Progenitor cell of endocrine pancreas (in vitro differentiated cells): ENCODE results near the gene PAFAH1B2. TPM values are rescaled to one million over a fixed set of nuclear protein-coding genes. Genes with fewer than 3 reads are reported as not detected.
"Not testable (repeated sequence)": the region's sequence is repeated elsewhere in the genome, so short reads cannot be mapped to it uniquely, and the experiment has no call there.

Experiments used
- DNase-seq: peaks from one replicate; pipeline ENCODE4 v3.0.0; 2021; ENCODE audit warnings: low spot score; ENCODE audit not compliant: unreplicated experiment
- H3K27ac Mint-ChIP-seq: 2 replicates; pipeline ENCODE4 v1.8.0; 2021; ENCODE audit warnings: mild to moderate bottlenecking, moderate library complexity, mixed read lengths
- H3K27me3 Mint-ChIP-seq: 2 replicates; pipeline ENCODE4 v1.8.0; 2021; ENCODE audit warnings: mixed read lengths
- H3K36me3 Mint-ChIP-seq: 2 replicates; pipeline ENCODE4 v1.8.0; 2022; ENCODE audit warnings: mixed read lengths; ENCODE audit not compliant: insufficient read depth
- H3K4me1 Mint-ChIP-seq: 2 replicates; pipeline ENCODE4 v1.8.0; 2021; ENCODE audit warnings: low read depth, mixed read lengths
- H3K4me3 Mint-ChIP-seq: 2 replicates; pipeline ENCODE4 v1.8.0; 2021; ENCODE audit warnings: low read depth, mild to moderate bottlenecking, moderate library complexity, mixed read lengths
- H3K9me3 Mint-ChIP-seq: 2 replicates; pipeline ENCODE4 v1.8.0; 2021; ENCODE audit warnings: low read depth, mixed read lengths
- CTCF ChIP-seq: fragments of 200-600 bp; sonication (generic); IDR thresholded peaks from one replicate; pipeline ENCODE4 v1.5.0; 2021; ENCODE audit warnings: antibody characterized with exemption, mild to moderate bottlenecking; ENCODE audit not compliant: unreplicated experiment
- total RNA-seq: library from RNA; stranded (reverse); gene quantifications from 2 replicates; pipeline ENCODE4 v1.2.1, GENCODE V29; 2021

The PAFAH1B2 gene
- total RNA-seq, 1 donor from 2014 or later, result 121 TPM

GRCh38 chr11:117107701-117108590, 36.1 kb upstream of the PAFAH1B2 start:
- TF ChIP-seq CTCF, result no peak
- Mint-ChIP-seq H3K9me3 (no peaks in the 10 kb centered on the region), H3K27me3 (no peaks in the 10 kb centered on the region), H3K36me3 (no peaks in the 10 kb centered on the region), H3K4me1 (peaks cover 1% of the 10 kb centered on the region), H3K27ac (no peak overlapping the region), H3K4me3 (no peak overlapping the region)
- no peak for DNase-seq

GRCh38 chr11:117110294-117110950, 33.7 kb upstream of the PAFAH1B2 start:
- no peak overlapping the region for H3K27ac Mint-ChIP-seq
- H3K9me3 Mint-ChIP-seq, result no peaks in the 10 kb centered on the region
- H3K4me1 Mint-ChIP-seq, result peaks cover 1% of the 10 kb centered on the region
- H3K27me3 Mint-ChIP-seq, result no peaks in the 10 kb centered on the region
- TF ChIP-seq CTCF, result no peak
- H3K4me3 Mint-ChIP-seq, result no peak overlapping the region
- no peak for DNase-seq
- no peaks in the 10 kb centered on the region for H3K36me3 Mint-ChIP-seq

- not testable (repeated sequence) for H3K9me3 Mint-ChIP-seq, H3K4me3 Mint-ChIP-seq, H3K27me3 Mint-ChIP-seq, H3K36me3 Mint-ChIP-seq, DNase-seq, H3K4me1 Mint-ChIP-seq, H3K27ac Mint-ChIP-seq
These were observed 31.6 kb upstream of the PAFAH1B2 start for GRCh38 chr11:117112497-117112896.

- H3K4me3 Mint-ChIP-seq, H3K36me3 Mint-ChIP-seq, H3K27me3 Mint-ChIP-seq, DNase-seq, H3K27ac Mint-ChIP-seq, H3K4me1 Mint-ChIP-seq, H3K9me3 Mint-ChIP-seq: not testable (repeated sequence)
These were observed 31.1 kb upstream of the PAFAH1B2 start for GRCh38 chr11:117112939-117113338.

- Mint-ChIP-seq H3K9me3 (no peaks in the 10 kb centered on the region), H3K4me1 (no peaks in the 10 kb centered on the region), H3K27me3 (no peaks in the 10 kb centered on the region), H3K27ac (no peak overlapping the region), H3K4me3 (no peak overlapping the region), H3K36me3 (no peaks in the 10 kb centered on the region)
- TF ChIP-seq CTCF, result no peak
- DNase-seq, result no peak
These were observed 26.4 kb upstream of the PAFAH1B2 start for GRCh38 chr11:117117681-117118080.

GRCh38 chr11:117121176-117121575, 22.9 kb upstream of the PAFAH1B2 start:
- no peak for DNase-seq
- H3K27ac Mint-ChIP-seq, result no peak overlapping the region
- H3K4me1 Mint-ChIP-seq, result no peaks in the 10 kb centered on the region
- no peak overlapping the region for H3K4me3 Mint-ChIP-seq
- H3K36me3 Mint-ChIP-seq, result no peaks in the 10 kb centered on the region
- no peaks in the 10 kb centered on the region for H3K9me3 Mint-ChIP-seq
- no peak for TF ChIP-seq CTCF
- H3K27me3 Mint-ChIP-seq, result peaks cover 7% of the 10 kb centered on the region
